ENCODE results near the gene SLC3A2.

Gene SLC3A2

GRCh38 chr11:62880231-62880802, 379 bp upstream of the SLC3A2 start:
- peak in 1 of 2 donors; percentile 52 for DNase-seq (ENCODE audit: low read depth in 2 of 2)

GRCh38 chr11:62881579-62882430, 1.1 kb downstream of the SLC3A2 start:
- DNase-seq (ENCODE audit: low read depth in 2 of 2), result peak; percentile 94 to 95

- DNase-seq (ENCODE audit: low read depth in 2 of 2), result no peak
Observed at GRCh38 chr11:62882431-62882749, 1.7 kb downstream of the SLC3A2 start.

GRCh38 chr11:62882788-62883501, 2.2 kb downstream of the SLC3A2 start:
- no peak for DNase-seq (ENCODE audit: low read depth in 2 of 2)

GRCh38 chr11:62883673-62884072, 3.0 kb downstream of the SLC3A2 start:
- no peak for DNase-seq (ENCODE audit: low read depth in 2 of 2)

- DNase-seq (ENCODE audit: low read depth in 2 of 2), result no peak
Observed at GRCh38 chr11:62885137-62885750, 4.5 kb downstream of the SLC3A2 start.

GRCh38 chr11:62888406-62888805, 7.7 kb downstream of the SLC3A2 start:
- DNase-seq (ENCODE audit: low read depth in 2 of 2), result no peak

GRCh38 chr11:62889126-62889483, 8.4 kb downstream of the SLC3A2 start:
- no peak for DNase-seq (ENCODE audit: low read depth in 2 of 2)

GRCh38 chr11:62889484-62890437, 9.1 kb downstream of the SLC3A2 start:
- DNase-seq (ENCODE audit: low read depth in 2 of 2), result no peak

- no peak for DNase-seq (ENCODE audit: low read depth in 2 of 2)
Observed at GRCh38 chr11:62892077-62892922, 11.6 kb downstream of the SLC3A2 start.

- no peak for DNase-seq (ENCODE audit: low read depth in 2 of 2)
Observed at GRCh38 chr11:62895501-62895900, 14.8 kb downstream of the SLC3A2 start.

GRCh38 chr11:62896049-62896448, 15.4 kb downstream of the SLC3A2 start:
- DNase-seq (ENCODE audit: low read depth in 2 of 2), result no peak

GRCh38 chr11:62897311-62897710, 16.6 kb downstream of the SLC3A2 start:
- DNase-seq (ENCODE audit: low read depth in 2 of 2), result no peak

- no peak for DNase-seq (ENCODE audit: low read depth in 2 of 2)
Observed at GRCh38 chr11:62898027-62898426, 17.3 kb downstream of the SLC3A2 start.

- DNase-seq (ENCODE audit: low read depth in 2 of 2), result no peak
Observed at GRCh38 chr11:62902932-62903331, 22.2 kb downstream of the SLC3A2 start.

GRCh38 chr11:62905296-62905695, 24.6 kb downstream of the SLC3A2 start:
- no peak for DNase-seq (ENCODE audit: low read depth in 2 of 2)

- DNase-seq (ENCODE audit: low read depth in 2 of 2), result peak; percentile 60 to 68
Observed at GRCh38 chr11:62905927-62906531, 25.3 kb downstream of the SLC3A2 start.

GRCh38 chr11:62908468-62909072, 27.9 kb downstream of the SLC3A2 start:
- no peak for DNase-seq (ENCODE audit: low read depth in 2 of 2)

- DNase-seq (ENCODE audit: low read depth in 2 of 2), result no peak
Observed at GRCh38 chr11:62909107-62909894, 28.6 kb downstream of the SLC3A2 start.
